H9 (cell line): Measurements from ENCODE around the gene ABCC11. TPM values are rescaled to one million over a fixed set of nuclear protein-coding genes. Genes with fewer than 3 reads are reported as not detected.

Source experiments
- DNase-seq: peaks from one replicate; pipeline ENCODE4 v3.0.0-alpha.2; 2017
- H2AFZ ChIP-seq: one replicate; pipeline ENCODE4 v1.6.1; 2013; ENCODE audit warnings: mild to moderate bottlenecking, low read length, control low read depth, moderate library complexity
- H2AK5ac ChIP-seq: 2 replicates; pipeline ENCODE4 v1.6.1; 2013; ENCODE audit warnings: low read length, control low read depth, mixed read lengths; ENCODE audit not compliant: insufficient read length
- H2BK120ac ChIP-seq: one replicate; pipeline ENCODE4 v1.6.1; 2013; ENCODE audit warnings: low read depth, mild to moderate bottlenecking, low read length, control low read depth, inconsistent platforms; ENCODE audit not compliant: poor library complexity, severe bottlenecking
- H2BK12ac ChIP-seq: 2 replicates; pipeline ENCODE4 v1.6.1; 2013; ENCODE audit warnings: low read length, control low read depth, mixed read lengths, low read depth; ENCODE audit not compliant: insufficient read length
- H2BK15ac ChIP-seq: 2 replicates; pipeline ENCODE4 v1.6.1; 2013; ENCODE audit warnings: low read depth, low read length, control low read depth
- H2BK20ac ChIP-seq: one replicate; pipeline ENCODE4 v1.6.1; 2013; ENCODE audit warnings: low read depth, mild to moderate bottlenecking, low read length, control low read depth, inconsistent platforms; ENCODE audit not compliant: poor library complexity, severe bottlenecking
- H2BK5ac ChIP-seq: 2 replicates; pipeline ENCODE4 v1.6.1; 2013; ENCODE audit warnings: low read length, control low read depth, mixed read lengths; ENCODE audit not compliant: insufficient read length
- H3K14ac ChIP-seq: 2 replicates; pipeline ENCODE4 v1.6.1; 2013; ENCODE audit warnings: low read length, control low read depth; ENCODE audit not compliant: insufficient read depth
- H3K18ac ChIP-seq: 2 replicates; pipeline ENCODE4 v1.6.1; 2013; ENCODE audit warnings: low read depth, mild to moderate bottlenecking, mixed read lengths, low read length, control low read depth; ENCODE audit not compliant: insufficient read length
- H3K23ac ChIP-seq: 2 replicates; pipeline ENCODE4 v1.6.1; 2013; ENCODE audit warnings: low read length, control low read depth, mixed read lengths, low read depth; ENCODE audit not compliant: insufficient read length
- H3K23me2 ChIP-seq: 2 replicates; pipeline ENCODE4 v1.6.1; 2013; ENCODE audit warnings: low read depth, mild to moderate bottlenecking, mixed read lengths, low read length, control low read depth; ENCODE audit not compliant: insufficient read length, poor library complexity, severe bottlenecking
- H3K27ac ChIP-seq: 2 replicates; pipeline ENCODE4 v1.5.1; 2013; ENCODE audit warnings: low read length, control low read depth, mixed read lengths, low read depth; ENCODE audit not compliant: insufficient read length
- H3K27me3 ChIP-seq: 2 replicates; pipeline ENCODE4 v1.6.1; 2013; ENCODE audit warnings: low read length, control low read depth, inconsistent platforms; ENCODE audit not compliant: insufficient read depth
- H3K4ac ChIP-seq: 2 replicates; pipeline ENCODE4 v1.6.1; 2013; ENCODE audit warnings: low read depth, mild to moderate bottlenecking, control low read depth, inconsistent platforms, low read length, moderate library complexity
- H3K4me1 ChIP-seq: 2 replicates; pipeline ENCODE4 v1.6.1; 2013; ENCODE audit warnings: low read length, control low read depth, inconsistent platforms; ENCODE audit not compliant: insufficient read depth
- H3K4me2 ChIP-seq: 2 replicates; pipeline ENCODE4 v1.6.1; 2013; ENCODE audit warnings: low read length, control low read depth, mixed read lengths; ENCODE audit not compliant: insufficient read length, insufficient read depth
- H3K56ac ChIP-seq: 2 replicates; pipeline ENCODE4 v1.6.1; 2013; ENCODE audit warnings: low read depth, mild to moderate bottlenecking, mixed read lengths, low read length, control low read depth; ENCODE audit not compliant: insufficient read length
- H3K79me1 ChIP-seq: 2 replicates; pipeline ENCODE4 v1.6.1; 2013; ENCODE audit warnings: low read depth, mild to moderate bottlenecking, moderate library complexity, low read length, control low read depth, inconsistent platforms; ENCODE audit not compliant: insufficient read depth, poor library complexity, severe bottlenecking
- H3K79me2 ChIP-seq: 2 replicates; pipeline ENCODE4 v1.6.1; 2013; ENCODE audit warnings: low read length, control low read depth, inconsistent platforms; ENCODE audit not compliant: insufficient read depth
- H3K9ac ChIP-seq: 2 replicates; pipeline ENCODE4 v1.6.1; 2013; ENCODE audit warnings: low read length, control low read depth, mixed read lengths; ENCODE audit not compliant: insufficient read length; ENCODE audit errors: extremely low read depth
- H3K9me3 ChIP-seq: one replicate; pipeline ENCODE4 v1.6.1; 2013; ENCODE audit warnings: low read depth, low read length, inconsistent platforms; ENCODE audit not compliant: control insufficient read depth
- H3T11ph ChIP-seq: one replicate; pipeline ENCODE4 v1.6.1; 2013; ENCODE audit warnings: mild to moderate bottlenecking, low read length, control low read depth, inconsistent platforms
- H4K20me1 ChIP-seq: one replicate; pipeline ENCODE4 v1.6.1; 2013; ENCODE audit not compliant: control insufficient read depth, insufficient read length, insufficient read depth
- H4K5ac ChIP-seq: 2 replicates; pipeline ENCODE4 v1.6.1; 2013; ENCODE audit warnings: low read depth, mild to moderate bottlenecking, mixed read lengths, low read length, control low read depth; ENCODE audit not compliant: insufficient read length
- H4K8ac ChIP-seq: replicated peaks from 2 replicates; pipeline ENCODE4 v1.6.1; 2013; ENCODE audit warnings: low read length, control low read depth, mixed read lengths, low read depth; ENCODE audit not compliant: insufficient read length
- H4K91ac ChIP-seq: 2 replicates; pipeline ENCODE4 v1.6.1; 2013; ENCODE audit warnings: low read depth, mild to moderate bottlenecking, moderate library complexity, mixed read lengths, low read length, control low read depth; ENCODE audit not compliant: insufficient read length
- H3K27ac Mint-ChIP-seq, 3 experiments: 2 replicates in 2 of 3; 3 replicates in 1 of 3; pipeline ENCODE4 v1.8.0; 2020 to 2021; ENCODE audit warnings: mixed read lengths in 3 of 3, mild to moderate bottlenecking in 1 of 3, moderate library complexity in 1 of 3
- H3K27me3 Mint-ChIP-seq: 2 replicates; pipeline ENCODE4 v1.8.0; 2021; ENCODE audit warnings: low read depth, mild to moderate bottlenecking, moderate library complexity, mixed read lengths
- H3K36me3 Mint-ChIP-seq, 3 experiments: 2 replicates in 2 of 3; 3 replicates in 1 of 3; pipeline ENCODE4 v1.8.0; 2020 to 2021; ENCODE audit warnings: low read depth in 3 of 3, mixed read lengths in 3 of 3; ENCODE audit not compliant: insufficient read depth in 1 of 3
- H3K4me1 Mint-ChIP-seq, 2 experiments: 2 replicates each; pipeline ENCODE4 v1.8.0; 2020; ENCODE audit warnings: mixed read lengths in 2 of 2
- H3K4me3 Mint-ChIP-seq, 2 experiments: 2 replicates in 1 of 2; 3 replicates in 1 of 2; pipeline ENCODE4 v1.8.0; 2020 to 2021; ENCODE audit warnings: mild to moderate bottlenecking in 2 of 2, mixed read lengths in 2 of 2, moderate library complexity in 1 of 2
- H3K9me3 Mint-ChIP-seq, 2 experiments: 2 replicates in 1 of 2; 3 replicates in 1 of 2; pipeline ENCODE4 v1.8.0; 2020; ENCODE audit warnings: mild to moderate bottlenecking in 2 of 2, mixed read lengths in 2 of 2, moderate library complexity in 1 of 2
- CTCF ChIP-seq: fragments of 200-600 bp; sonication (generic); conservative IDR thresholded peaks from 3 replicates; pipeline ENCODE4 v1.8.0; 2021; ENCODE audit warnings: antibody characterized with exemption, mild to moderate bottlenecking
- WGBS: extraction: QIAGEN DNeasy Blood & Tissue Kit; methylation state at CpG from one replicate; pipeline ENCODE4 v1.1.7; 2013; ENCODE audit warnings: missing lambda C conversion rate, low lambda C conversion rate, mixed read lengths; ENCODE audit not compliant: insufficient read length; ENCODE audit errors: extremely low coverage; 5-methylcytosine and 5-hydroxymethylcytosine counted together
- total RNA-seq: library from RNA; stranded (reverse); gene quantifications from 2 replicates; pipeline ENCODE4 v1.2.1, GENCODE V29; 2021

ABCC11 gene
- total RNA-seq, 1 experiment from 2014 or later: 0.33 TPM

- Histone ChIP-seq H3K56ac (no peak overlapping the region), H2AK5ac (no peak overlapping the region), H3T11ph (no peak overlapping the region), H4K20me1 (no peaks in the 10 kb centered on the region), H2BK120ac (no peak overlapping the region), H4K8ac (no peak overlapping the region), H4K5ac (no peak overlapping the region), H3K79me2 (no peaks in the 10 kb centered on the region), H3K4ac (no peak overlapping the region), H3K9ac (no peak overlapping the region), H3K23me2 (no peaks in the 10 kb centered on the region), H2BK5ac (no peak overlapping the region), H3K79me1 (no peaks in the 10 kb centered on the region), H2BK20ac (no peak overlapping the region), H2BK15ac (no peak overlapping the region), H3K18ac (no peak overlapping the region), H3K9me3 (no peaks in the 10 kb centered on the region), H3K27ac (no peak overlapping the region), H4K91ac (no peak overlapping the region), H3K23ac (no peak overlapping the region), H2AFZ (no peak overlapping the region), H3K4me1 (no peaks in the 10 kb centered on the region), H3K14ac (no peak overlapping the region), H3K27me3 (no peaks in the 10 kb centered on the region), H3K4me2 (no peak overlapping the region), H2BK12ac (no peak overlapping the region)
- WGBS: no CpG with 5 or more reads among the region's 2 CpGs
- Mint-ChIP-seq H3K27ac (no peak overlapping the region), H3K27me3 (no peaks in the 10 kb centered on the region), H3K4me1 (no peaks in the 10 kb centered on the region), H3K36me3 (peaks cover 35 to 65% (median 59%) of the 10 kb centered on the region in 3 experiments), H3K9me3 (peaks cover 0 to 2% of the 10 kb centered on the region in 2 experiments; a peak in 1 of 5 replicates), H3K4me3 (no peak overlapping the region)
- DNase-seq: no peak
- no peak for TF ChIP-seq CTCF
Measured at GRCh38 chr16:48262631-48263030, 15.3 kb upstream of the ABCC11 start.
